Parathyroid adenoma (tissue), 2 donors: Measurements from ENCODE around the gene TMEM217.
A peak's percentile ranks its signal among the peaks of the same experiment; 100 is the strongest.

ENCODE experiments used
- H2AFZ ChIP-seq: fragments of 300-600 bp; sonication (generic); one replicate; pipeline ENCODE4 v1.7.0; 2017; ENCODE audit warnings: antibody characterized with exemption, mild to moderate bottlenecking
- H3K27ac ChIP-seq: fragments of 300-600 bp; sonication (generic); one replicate; pipeline ENCODE4 v1.7.0; 2017
- H3K27me3 ChIP-seq: fragments of 300-600 bp; sonication (generic); one replicate; pipeline ENCODE4 v1.7.0; 2017; ENCODE audit warnings: low read length; ENCODE audit not compliant: control insufficient read depth, insufficient read depth
- H3K36me3 ChIP-seq: fragments of 300-600 bp; sonication (generic); one replicate; pipeline ENCODE4 v1.7.0; 2017; ENCODE audit warnings: low read length; ENCODE audit not compliant: control insufficient read depth, insufficient read depth
- H3K4me1 ChIP-seq: fragments of 300-600 bp; sonication (generic); one replicate; pipeline ENCODE4 v1.7.0; 2017; ENCODE audit warnings: control low read depth
- H3K4me2 ChIP-seq: fragments of 300-600 bp; sonication (generic); one replicate; pipeline ENCODE4 v1.7.0; 2017; ENCODE audit warnings: low read length
- H3K4me3 ChIP-seq: fragments of 300-600 bp; sonication (generic); one replicate; pipeline ENCODE4 v1.7.0; 2017; ENCODE audit warnings: low read depth, low read length
- H3K79me2 ChIP-seq: fragments of 300-600 bp; sonication (generic); one replicate; pipeline ENCODE4 v1.7.0; 2017; ENCODE audit warnings: control low read depth
- H3K9ac ChIP-seq: fragments of 300-600 bp; sonication (generic); one replicate; pipeline ENCODE4 v1.7.0; 2017; ENCODE audit warnings: mild to moderate bottlenecking
- H3K9me3 ChIP-seq: fragments of 300-600 bp; sonication (generic); one replicate; pipeline ENCODE4 v1.7.0; 2017; ENCODE audit warnings: low read length; ENCODE audit not compliant: control insufficient read depth
- CTCF ChIP-seq: fragments of 300-600 bp; sonication (generic); IDR thresholded peaks from one replicate; pipeline ENCODE4 v1.7.0; 2017; ENCODE audit warnings: antibody characterized with exemption, mild to moderate bottlenecking
- donor health status: primary hyperparathyroidism.

TMEM217 gene

GRCh38 chr6:37168811-37169495, 89.0 kb downstream of the TMEM217 start:
- peak overlapping the region; percentile 99 for H2AFZ ChIP-seq
- peak overlapping the region; percentile 81 for H3K27ac ChIP-seq
- H3K4me3 ChIP-seq: peak overlapping the region; percentile 61
- no peaks in the 10 kb centered on the region for H3K9me3 ChIP-seq
- TF ChIP-seq CTCF: no peak
- H3K36me3 ChIP-seq: no peaks in the 10 kb centered on the region
- peak overlapping the region; percentile 72 for H3K4me2 ChIP-seq
- no peaks in the 10 kb centered on the region for H3K79me2 ChIP-seq
- H3K9ac ChIP-seq: no peak overlapping the region
- H3K27me3 ChIP-seq: no peaks in the 10 kb centered on the region
- H3K4me1 ChIP-seq: peaks cover 5% of the 10 kb centered on the region

GRCh38 chr6:37168163-37168758, 89.7 kb downstream of the TMEM217 start:
- H3K4me3 ChIP-seq: no peak overlapping the region
- no peak overlapping the region for H3K9ac ChIP-seq
- no peak overlapping the region for H3K4me2 ChIP-seq
- H3K9me3 ChIP-seq: no peaks in the 10 kb centered on the region
- peaks cover 5% of the 10 kb centered on the region for H3K4me1 ChIP-seq
- no peak overlapping the region for H2AFZ ChIP-seq
- peak overlapping the region; percentile 81 for H3K27ac ChIP-seq
- no peak for TF ChIP-seq CTCF
- H3K27me3 ChIP-seq: no peaks in the 10 kb centered on the region
- H3K79me2 ChIP-seq: no peaks in the 10 kb centered on the region
- no peaks in the 10 kb centered on the region for H3K36me3 ChIP-seq

- Histone ChIP-seq H3K9ac (no peak overlapping the region), H3K4me3 (no peak overlapping the region), H3K79me2 (no peaks in the 10 kb centered on the region), H3K9me3 (no peaks in the 10 kb centered on the region), H3K36me3 (no peaks in the 10 kb centered on the region), H3K27ac (no peak overlapping the region), H3K27me3 (no peaks in the 10 kb centered on the region), H2AFZ (no peak overlapping the region), H3K4me1 (no peaks in the 10 kb centered on the region), H3K4me2 (no peak overlapping the region)
- no peak for TF ChIP-seq CTCF
Measured at GRCh38 chr6:37162740-37163139, 95.2 kb downstream of the TMEM217 start.
